BJ (cell line): ENCODE measurements around the gene PLEKHA7. TPM values are rescaled to one million over a fixed set of nuclear protein-coding genes. Genes with fewer than 3 reads are reported as not detected.

Experiments
- CTCF ChIA-PET: fragments of 350-600 bp; formaldehyde crosslinking; extraction: SDS; loops from one replicate; lab custom pipeline; 2021; ENCODE audit warnings: antibody characterized with exemption, inconsistent platforms; lab: Yijun Ruan, JAX
- POLR2A ChIA-PET: fragments of 300-600 bp; sonication (Branson Sonifier 250); formaldehyde crosslinking; extraction: SDS; loops from one replicate; lab custom pipeline; 2021; ENCODE audit warnings: antibody characterized with exemption; lab: Charles Lee
- DNase-seq: peaks from one replicate; pipeline ENCODE4 v3.0.0-alpha.2; 2011; ENCODE audit warnings: low read depth
- H3K27me3 ChIP-seq: 2 replicates; pipeline ENCODE4 v1.6.0; 2011; ENCODE audit warnings: low read length; ENCODE audit not compliant: control insufficient read depth, insufficient read depth
- H3K36me3 ChIP-seq: 2 replicates; pipeline ENCODE4 v1.5.1; 2011; ENCODE audit warnings: low read length; ENCODE audit not compliant: control insufficient read depth, insufficient read depth
- H3K4me3 ChIP-seq: 2 replicates; pipeline ENCODE4 v1.5.1; 2011; ENCODE audit warnings: low read depth, mild to moderate bottlenecking, control low read depth, low read length
- CTCF ChIP-seq: IDR thresholded peaks from 2 replicates; pipeline ENCODE4 v1.5.1; 2011; ENCODE audit warnings: low read depth, mild to moderate bottlenecking, control low read depth, inconsistent platforms, low read length, moderate library complexity; ENCODE audit not compliant: insufficient read depth
- polyA plus RNA-seq: library from polyadenylated mRNA; depleted of rRNA; stranded (reverse); fragments of >200 nt; gene quantifications from 2 replicates; pipeline ENCODE4 v1.2.3, GENCODE V29; 2011

The PLEKHA7 gene
- polyA plus RNA-seq, 1 experiment: 0.04 TPM

DNA sequence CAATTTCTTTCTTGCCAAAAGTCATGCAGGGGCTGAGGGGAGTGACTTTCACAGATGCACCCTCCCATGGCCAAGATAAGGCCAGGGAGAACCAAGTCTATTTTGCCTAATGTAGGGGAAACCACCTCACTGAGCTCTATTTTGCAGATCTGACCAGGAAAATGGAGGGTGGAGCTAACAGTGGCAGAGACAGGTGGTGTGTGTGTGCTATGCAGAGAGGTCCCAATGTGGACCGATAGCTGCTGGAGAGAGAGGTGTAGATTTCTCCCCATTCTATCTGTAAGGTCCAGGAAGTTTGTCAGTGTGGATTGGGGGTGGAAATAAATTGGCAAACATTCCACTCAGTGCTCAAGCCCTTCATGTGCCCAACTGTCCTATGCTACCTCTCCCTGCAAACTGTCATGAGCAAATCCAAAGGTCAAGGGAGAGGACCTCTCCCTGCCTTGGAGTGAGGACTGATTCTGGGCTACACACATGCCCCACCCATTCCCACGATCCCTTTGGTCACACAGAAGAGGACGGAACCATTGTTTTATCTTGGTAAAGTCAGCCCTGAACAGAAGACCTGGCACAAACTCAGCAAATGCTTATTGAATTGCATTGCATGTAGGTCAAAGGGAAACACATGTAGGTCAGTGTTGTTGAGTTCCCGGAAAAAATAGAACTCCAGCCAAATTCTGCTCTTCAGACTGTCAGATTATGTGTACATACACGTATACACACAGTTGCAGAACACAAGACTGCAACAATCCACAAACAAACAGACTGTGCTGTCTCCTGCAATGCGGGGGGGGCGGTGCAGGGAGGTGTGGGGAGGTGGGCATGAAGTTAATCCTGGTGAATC is 209.9 kb downstream of the PLEKHA7 start:
- CTCF ChIA-PET: interaction anchor here (1.4 kb wide), 1 partner anchor 16 kb away, joined by 4 read pairs; no protein-coding TSS in a partner anchor
- POLR2A ChIA-PET: no interaction called here
- Histone ChIP-seq H3K36me3 (no peaks in the 10 kb centered on the region), H3K4me3 (no peak overlapping the region), H3K27me3 (no peaks in the 10 kb centered on the region; the same call in 1 of the 2 replicates)
- no peak for DNase-seq
- no peak for TF ChIP-seq CTCF

GRCh38 chr11:16801288-16801980 is 212.8 kb downstream of the PLEKHA7 start:
- Histone ChIP-seq H3K4me3 (no peak overlapping the region), H3K36me3 (no peaks in the 10 kb centered on the region), H3K27me3 (no peaks in the 10 kb centered on the region)
- DNase-seq: no peak
- ChIA-PET CTCF (interaction anchor here (0.9 to 2.9 kb wide), 4 partner anchors 9 to 19 kb away, joined by 3 to 14 read pairs (median 6); no protein-coding TSS in a partner anchor), POLR2A (no interaction called here)
- TF ChIP-seq CTCF: no peak

GRCh38 chr11:16800382-16800781 is 213.8 kb downstream of the PLEKHA7 start:
- CTCF ChIA-PET: interaction anchor here (0.7 to 2.9 kb wide), 3 partner anchors 10 to 15 kb away, joined by 3 to 14 read pairs (median 3); no protein-coding TSS in a partner anchor
- Histone ChIP-seq H3K36me3 (no peaks in the 10 kb centered on the region), H3K27me3 (no peaks in the 10 kb centered on the region), H3K4me3 (no peak overlapping the region)
- no peak for TF ChIP-seq CTCF
- POLR2A ChIA-PET: no interaction called here
- no peak for DNase-seq

GRCh38 chr11:16799890-16800289 is 214.3 kb downstream of the PLEKHA7 start:
- no peaks in the 10 kb centered on the region for H3K36me3 ChIP-seq
- DNase-seq: no peak
- no peaks in the 10 kb centered on the region for H3K27me3 ChIP-seq
- CTCF ChIA-PET: interaction anchor here (0.7 to 2.9 kb wide), 2 partner anchors 10 to 12 kb away, joined by 3 to 14 read pairs; no protein-coding TSS in a partner anchor
- no peak for TF ChIP-seq CTCF
- POLR2A ChIA-PET: no interaction called here
- no peak overlapping the region for H3K4me3 ChIP-seq

DNA sequence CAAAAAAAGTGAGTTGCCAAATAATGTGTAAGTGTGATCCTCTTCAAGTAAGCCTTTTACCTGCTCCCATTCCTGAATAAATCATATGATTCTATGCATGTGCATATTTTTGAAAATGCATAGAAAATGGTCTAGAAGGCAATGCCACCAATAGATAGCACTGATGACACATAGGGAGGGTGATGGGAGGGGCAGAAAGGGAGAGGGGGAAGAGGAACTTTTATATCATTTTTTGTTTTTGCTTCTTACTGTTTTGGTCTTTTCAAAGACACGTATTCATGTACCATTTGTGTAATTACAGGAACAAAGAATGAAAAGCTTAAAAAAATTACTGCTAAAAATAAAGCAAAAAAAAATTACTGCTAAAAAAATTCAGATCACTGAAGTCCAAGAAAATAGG is 215.0 kb downstream of the PLEKHA7 start:
- no peak for DNase-seq
- CTCF ChIA-PET: no interaction called here
- POLR2A ChIA-PET: no interaction called here
- Histone ChIP-seq H3K27me3 (no peaks in the 10 kb centered on the region), H3K36me3 (no peaks in the 10 kb centered on the region), H3K4me3 (no peak overlapping the region)
- TF ChIP-seq CTCF: no peak
